Globus pallidus (tissue), 1 donor: ENCODE measurements around the gene SLC1A7.

ENCODE experiments used
- DNase-seq: peaks from one replicate; pipeline ENCODE4 v3.0.0-alpha.2; 2015; ENCODE audit warnings: low spot score

Gene SLC1A7

DNA sequence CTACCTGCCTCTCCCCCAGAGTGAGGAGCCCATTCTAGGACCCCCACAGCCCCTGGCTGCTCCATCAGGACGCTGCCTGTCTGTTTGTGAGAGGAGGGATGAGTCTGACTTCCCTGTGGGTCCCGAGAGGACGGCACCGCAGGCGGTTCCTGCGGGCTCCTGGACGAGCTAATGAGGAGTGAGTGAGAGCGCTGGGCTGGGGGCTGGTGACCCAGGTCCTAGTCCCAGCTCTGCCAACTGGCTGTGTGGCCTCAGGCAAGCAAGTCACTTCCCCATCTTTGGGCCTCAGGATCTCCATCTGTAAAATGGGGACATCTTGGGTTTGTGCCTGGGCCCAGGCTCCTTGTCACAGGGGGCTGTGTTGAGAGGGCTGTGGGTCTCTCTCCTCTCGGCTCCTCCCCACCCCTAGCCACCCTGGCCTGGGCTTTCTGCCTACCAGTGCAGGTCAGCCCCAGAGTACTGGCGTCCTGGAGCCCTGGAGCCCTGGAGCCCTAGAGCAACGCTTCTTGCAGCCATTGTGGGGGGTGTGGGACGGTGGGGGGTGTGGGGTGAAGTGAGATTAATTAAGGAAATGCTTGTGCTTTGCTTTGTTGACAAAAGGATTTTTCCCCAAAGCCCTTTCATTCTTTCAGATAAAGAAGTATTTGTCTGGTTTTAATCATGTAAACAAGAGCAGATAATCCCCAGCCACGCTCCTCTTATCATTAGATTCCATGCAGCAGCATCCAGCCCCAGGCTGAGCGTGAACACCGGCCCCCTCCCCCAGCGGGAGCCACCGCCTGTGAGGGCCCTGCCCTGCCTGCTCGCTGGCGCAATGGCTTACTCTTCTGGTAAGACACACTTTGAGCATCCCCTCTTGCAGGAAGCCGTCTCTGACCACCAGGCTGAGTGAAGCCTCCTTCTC, 26.8 kb downstream of the SLC1A7 start:
- DNase-seq, result no peak

DNA sequence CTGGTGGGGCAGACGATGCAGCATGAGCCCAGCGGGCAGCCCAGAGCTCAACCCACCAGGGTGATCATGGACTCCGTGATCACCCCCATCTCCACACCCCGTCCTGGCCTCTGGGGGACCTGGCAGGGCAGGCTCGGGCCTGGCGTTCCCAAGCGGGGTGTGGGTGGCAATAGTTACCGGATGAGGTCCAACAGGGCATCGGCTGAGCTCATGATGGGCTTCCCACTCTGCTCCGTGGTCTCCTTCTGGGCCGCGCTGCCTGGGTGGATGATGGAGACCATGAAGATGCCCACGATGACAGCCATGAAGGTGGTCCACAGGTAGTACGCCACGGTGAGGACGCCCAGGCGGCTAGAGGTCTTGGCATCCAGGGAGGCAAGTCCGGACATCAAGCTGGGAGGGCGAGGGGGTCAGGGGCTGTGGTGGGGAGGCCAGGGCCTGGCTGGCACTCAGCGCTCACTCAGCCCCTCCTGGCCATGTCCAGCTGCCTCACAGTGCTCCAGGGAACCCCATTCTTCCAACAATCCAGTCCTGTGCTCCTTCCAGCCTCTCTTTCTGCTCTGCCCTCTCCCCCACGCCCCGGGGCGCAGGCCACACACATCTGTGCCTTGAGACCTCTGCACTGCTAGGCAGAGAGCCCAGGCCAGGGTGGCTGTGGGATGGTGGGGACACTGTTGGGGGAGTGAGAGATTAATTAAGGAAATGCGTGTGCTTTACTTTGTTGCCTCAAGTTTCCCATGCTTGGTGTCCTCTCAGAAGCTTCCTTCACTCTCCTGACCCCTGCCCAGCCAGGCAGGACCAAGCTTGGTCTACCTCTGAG, 27.6 kb downstream of the SLC1A7 start:
- DNase-seq, result no peak

DNA sequence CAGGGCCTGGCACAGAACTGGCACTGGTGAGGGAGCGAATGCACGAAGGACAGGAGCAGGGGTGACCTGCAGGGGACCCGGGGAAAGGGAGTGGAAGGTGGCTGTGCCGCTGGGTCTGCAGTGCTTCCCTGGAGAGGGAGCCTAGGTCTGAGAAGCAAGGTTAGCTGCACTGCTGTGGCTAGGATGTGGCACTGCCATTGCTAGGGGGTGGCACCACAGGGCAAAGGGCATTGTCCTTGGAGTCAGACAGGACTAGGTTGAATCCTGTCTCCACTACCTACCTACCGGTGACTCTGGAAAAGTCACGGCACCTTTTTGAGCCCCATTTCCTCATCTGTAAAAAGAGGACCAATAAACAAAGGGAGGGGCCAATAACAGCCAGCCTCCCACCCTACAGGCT, 28.3 kb downstream of the SLC1A7 start:
- DNase-seq, result no peak

DNA sequence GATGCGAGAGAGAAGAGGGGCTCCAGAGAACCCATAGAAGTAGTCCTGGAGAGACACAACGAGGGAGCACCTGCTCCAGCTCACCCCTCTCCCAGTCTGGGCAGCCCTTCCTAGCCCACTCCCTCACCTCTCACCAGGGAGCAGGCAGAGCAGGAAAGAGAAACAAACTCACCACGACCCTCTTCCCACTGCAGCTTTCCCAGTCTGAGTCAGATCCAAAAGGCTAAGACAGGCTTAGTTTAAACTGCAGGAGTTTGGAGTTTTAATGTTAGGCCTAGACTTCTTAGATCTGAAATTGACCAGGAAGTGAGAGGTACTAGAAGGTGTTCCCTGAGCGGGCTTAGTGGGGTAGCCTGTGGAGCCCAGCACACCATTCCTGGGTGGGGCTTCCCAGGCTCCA, 29.6 kb downstream of the SLC1A7 start:
- DNase-seq, result no peak

DNA sequence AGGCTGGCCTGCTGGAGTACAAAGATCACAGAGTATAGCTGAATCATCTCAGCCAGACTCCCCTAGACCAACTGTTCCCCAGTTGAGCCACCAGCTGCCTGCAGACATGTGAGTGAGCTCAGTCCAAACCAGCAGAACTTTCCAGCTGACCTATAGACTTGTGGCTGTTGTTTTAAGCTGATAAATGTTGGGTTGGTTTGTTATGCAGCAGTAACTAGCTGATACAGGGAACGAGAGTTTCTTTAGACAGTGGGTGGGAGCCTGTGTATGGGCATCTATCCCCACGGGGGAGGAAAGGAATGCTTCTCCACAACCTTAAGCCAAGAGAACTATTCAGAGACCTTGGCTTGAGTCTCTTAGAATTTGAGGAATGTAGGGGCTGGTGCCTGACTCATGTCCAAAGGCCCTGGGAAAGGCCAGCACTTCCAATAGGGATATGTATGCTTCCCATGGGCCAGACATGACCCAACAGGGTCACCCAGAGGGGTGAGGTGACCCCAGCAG, 30.1 kb downstream of the SLC1A7 start:
- no peak for DNase-seq

DNA sequence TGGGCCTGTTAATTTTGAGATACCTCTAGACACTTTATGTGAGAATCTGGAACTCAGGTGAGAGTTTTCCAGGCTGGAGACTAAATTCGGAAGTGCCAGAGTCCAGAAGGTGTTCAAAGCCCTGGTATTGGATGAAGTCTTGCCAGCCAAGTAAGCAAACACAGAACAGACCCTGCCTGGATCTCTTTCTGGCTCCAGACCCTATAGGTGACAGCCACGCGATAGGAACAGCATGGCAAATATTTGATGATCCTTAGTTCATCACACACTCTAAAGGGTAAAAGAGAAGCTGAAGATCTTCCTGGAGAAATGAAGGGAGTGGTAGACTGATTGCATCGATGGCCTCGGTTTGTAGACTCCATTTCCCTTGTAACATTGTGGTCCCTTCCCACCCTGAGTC, 30.7 kb downstream of the SLC1A7 start:
- DNase-seq, result no peak

DNA sequence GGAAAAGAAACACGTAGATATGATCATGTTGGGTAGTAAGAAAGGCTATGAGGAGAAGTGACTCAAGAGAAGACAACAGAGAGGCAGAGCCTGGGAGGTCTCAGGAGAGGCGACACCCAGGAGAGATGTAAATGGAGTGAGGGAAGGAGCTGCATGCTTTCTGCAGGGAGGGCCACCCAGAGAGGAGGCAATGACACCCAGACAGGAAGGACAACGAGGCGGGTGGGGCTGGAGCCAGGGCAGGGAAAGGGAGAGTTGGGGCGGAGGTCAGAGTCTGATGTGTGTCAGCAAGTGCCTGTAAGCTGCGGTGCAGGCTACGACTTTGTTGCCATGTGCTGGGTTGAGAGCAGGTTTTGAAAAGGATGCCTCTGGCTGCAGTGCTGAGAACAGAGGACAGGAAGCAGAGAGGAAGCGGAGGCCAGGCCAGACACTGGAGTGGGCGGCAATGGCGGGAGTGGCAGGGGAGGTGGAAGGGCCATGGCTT, 31.3 kb downstream of the SLC1A7 start:
- no peak for DNase-seq

DNA sequence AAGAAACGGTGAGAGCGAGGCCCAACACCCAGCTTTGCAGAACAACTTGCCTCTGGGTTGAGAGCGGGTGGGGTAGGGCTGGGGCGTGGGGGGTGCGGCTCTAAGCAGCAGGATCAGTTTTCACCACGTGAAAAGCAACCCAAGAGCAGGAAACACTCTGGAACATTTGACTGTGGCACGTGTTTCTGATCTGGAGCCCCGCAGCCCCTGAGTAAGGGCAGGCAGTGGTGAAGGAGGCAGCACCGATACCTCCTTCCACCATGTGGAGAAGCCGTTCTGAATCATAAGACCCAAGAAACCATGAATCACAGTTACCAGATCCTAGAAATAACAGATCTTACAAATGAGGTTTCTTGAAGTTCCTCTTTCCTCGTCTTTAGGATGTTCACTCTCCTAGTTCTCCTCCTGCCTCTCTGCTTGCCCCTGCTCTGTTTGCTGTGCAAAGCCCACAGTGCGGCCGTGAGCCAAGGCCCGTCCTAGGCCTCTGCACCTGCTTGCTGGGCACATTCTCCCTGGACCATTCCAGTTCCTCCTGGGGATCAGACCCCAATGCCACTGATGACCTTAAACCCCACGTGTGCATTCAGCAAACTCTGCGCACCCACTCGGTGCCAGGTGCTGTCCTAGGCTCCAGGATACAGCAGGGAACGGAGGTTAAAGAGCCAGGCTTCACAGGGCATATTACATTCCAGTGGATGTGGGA, 31.9 kb downstream of the SLC1A7 start:
- DNase-seq, result no peak

DNA sequence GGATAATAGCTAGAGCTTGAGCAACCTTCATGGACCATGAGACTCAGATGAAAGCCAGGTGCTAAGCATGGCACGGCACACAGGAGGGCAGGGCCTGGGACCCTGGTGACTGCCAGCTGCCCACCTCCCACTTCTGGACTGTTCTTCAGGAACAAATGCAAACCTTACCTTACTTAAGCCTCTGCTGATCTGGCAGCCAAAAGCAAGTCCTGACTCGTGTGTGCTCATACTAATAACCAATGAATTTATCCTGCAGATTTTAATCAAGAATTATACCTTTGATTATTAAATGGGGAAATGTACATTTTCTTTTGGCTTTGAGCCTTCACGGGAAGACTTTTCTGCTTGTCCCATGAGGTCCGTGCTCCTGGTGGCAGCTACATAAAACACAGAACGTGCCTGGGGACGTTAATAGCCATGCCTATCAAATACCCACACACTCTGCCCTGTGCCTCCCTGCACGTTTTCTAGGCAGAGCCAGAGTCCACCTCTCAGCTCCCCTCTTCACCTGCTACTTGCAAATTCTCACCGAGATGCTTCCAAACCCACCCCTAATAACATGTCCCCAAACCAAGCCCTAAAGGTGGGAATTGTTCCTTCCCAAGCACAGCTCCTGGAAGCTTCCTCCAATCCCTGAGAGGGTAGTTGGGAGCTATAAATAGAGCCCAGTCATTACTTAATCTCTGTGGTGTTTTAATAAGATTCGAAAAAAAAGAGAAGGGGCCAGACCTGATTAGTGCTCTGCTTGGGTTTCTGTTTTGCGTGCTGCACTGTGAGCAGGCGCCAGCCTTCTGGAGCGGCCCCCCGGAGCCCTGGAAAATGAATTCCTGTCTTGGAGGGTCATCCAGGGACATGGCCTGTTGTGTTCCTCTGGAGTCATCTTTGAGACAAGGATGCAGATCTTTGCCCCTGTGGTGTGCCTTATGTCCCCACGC, 33.5 kb downstream of the SLC1A7 start:
- DNase-seq, result no peak

DNA sequence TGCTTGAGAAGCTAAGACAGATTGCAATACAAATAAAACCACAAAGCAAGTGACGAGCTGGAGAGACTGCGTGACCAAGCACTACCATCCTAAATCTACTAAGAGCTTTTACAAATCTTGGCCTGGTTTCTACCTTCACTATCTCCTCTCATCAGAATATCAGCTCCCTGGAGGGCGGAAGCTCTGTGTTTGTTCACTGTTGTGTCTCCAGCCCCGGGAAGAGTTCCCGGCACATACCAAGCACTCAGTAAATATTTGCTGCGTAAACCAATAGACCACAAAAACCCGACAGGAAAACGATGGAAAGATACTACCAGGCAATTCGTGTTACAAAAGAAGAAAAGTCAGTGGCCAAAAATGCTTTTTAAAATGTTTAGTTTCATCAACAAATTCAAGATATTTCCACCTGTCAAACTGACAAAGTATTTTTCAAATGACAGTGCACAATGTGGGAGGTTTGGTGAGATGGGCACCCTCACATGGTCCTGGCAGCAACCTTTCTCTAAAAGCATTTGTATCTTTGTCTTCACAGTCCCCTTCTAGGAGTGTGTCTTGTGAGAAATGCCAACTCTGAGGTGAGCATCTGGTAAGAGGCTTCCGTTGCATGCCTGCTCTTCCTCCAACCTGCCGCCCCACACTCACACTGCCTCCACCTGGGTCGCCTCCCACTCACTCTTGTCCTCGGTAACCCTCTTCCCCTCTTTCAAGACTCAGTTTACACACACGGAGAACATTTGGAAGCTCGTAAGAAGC, 34.7 kb downstream of the SLC1A7 start:
- DNase-seq, result no peak

DNA sequence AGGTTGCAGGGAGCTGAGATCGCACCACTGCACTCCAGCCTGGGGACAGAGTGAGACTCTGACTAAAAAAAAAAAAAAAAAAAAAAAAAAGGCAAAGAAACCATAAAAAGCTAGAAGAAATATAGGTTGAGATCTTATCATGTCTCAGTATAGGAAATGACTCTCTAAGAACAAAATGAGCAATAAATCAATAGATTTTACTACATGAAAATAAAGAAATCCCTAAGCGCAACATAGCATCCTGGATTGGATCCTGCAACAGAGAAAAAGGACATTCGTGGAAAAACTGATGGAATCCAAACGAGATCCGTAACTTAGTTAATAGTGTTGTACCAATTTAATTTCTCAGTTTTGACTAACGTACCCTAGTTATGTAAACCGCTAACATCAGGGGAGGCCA, 35.3 kb downstream of the SLC1A7 start:
- no peak for DNase-seq

DNA sequence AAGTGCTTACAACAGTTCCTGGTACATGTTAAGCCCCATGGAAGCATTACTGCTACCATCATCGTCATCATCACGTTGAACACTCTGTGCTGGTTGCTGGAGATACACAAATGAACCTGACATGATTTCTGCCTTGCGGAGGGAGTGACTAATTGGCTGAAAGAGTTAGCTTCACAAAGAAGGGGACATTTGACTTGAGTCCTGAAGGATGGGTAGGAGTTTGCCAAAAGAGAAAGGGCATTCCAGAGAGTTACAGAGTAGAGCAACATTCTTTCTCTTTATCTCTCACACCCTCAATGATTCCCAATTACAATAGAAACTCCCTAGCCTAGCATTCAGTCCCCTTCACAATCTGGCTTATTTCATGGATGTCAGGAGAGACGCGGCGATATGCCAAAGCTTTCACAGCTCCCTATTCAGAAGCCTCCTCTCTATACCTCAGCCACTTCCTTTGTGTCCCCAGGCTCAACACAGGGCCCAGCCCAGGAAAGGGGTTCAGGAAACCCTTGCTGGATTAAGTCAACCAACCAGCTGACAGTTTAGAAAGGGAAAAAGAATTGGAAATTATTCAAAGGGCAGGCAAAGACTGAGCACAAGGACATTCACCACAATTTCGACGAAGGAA, 38.0 kb downstream of the SLC1A7 start:
- no peak for DNase-seq

DNA sequence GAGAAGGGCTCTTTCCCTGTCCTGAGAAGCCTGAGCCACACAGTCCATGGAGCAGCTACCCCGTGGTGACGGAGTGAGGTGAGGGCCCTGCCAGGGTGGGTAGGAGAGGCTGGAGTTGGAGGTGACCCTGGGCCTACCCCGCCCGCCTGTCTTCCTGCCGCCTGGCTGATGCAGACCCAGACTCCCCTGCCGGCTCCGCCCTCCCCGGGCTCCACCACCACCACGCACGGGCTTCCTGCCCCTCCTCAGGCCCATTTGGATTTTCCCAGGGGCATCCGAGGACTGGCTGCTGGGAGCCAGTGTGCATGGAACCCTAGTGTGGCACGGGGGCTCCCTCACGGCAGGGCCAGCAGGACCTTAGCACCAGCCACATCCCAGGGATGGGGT, 47.9 kb downstream of the SLC1A7 start:
- DNase-seq, result no peak

DNA sequence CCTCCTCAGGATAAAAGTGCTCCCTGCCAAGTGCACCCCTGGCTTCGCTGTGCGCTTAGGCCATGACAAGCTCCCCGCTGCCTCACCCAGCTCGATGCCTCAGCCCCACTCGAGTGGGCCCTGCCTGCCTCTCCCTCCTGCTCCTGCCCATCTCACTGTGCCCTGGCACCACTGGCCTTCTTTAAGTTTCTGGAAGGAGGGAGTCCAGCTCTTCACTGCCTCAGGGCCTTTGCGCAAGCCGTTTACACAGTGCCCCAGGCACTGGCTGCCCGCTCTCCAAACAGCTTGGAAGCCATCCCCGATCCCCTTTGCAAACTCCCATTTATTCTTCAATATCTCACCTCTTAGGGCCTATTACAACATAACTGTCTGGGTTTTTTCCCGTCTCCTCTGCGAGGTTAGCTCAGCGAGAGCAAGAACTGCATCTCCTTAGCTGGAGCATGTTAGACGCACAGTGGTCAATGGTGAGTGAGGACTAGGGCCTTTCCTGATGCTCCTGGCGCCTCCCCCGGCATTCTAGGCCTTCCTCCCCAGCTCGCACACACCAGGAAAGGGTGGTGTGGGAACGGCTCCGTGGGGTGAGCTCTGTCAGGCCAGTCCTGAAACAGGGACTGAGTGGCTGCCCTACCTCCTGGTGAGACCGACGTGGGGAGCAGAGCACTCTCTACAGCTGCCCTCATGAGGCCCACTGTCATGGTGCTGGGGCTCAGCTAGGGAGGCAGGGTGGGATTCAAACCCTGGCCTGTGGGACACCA, 48.5 kb downstream of the SLC1A7 start:
- no peak for DNase-seq

DNA sequence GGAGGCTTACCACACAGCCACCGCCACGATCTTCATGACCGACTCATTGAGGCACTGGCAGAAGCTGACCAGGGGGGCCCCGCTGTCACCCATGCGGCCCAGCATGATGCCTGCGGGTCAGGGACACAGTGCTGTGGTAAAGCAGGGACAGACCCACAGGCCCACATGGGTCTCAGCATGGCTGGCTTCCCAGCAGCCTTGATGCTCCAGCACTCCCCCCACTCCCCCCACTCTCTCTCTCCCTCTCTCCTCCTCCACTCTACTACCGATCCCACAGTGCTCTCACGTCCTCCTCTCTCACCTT, 49.0 kb downstream of the SLC1A7 start:
- no peak for DNase-seq

DNA sequence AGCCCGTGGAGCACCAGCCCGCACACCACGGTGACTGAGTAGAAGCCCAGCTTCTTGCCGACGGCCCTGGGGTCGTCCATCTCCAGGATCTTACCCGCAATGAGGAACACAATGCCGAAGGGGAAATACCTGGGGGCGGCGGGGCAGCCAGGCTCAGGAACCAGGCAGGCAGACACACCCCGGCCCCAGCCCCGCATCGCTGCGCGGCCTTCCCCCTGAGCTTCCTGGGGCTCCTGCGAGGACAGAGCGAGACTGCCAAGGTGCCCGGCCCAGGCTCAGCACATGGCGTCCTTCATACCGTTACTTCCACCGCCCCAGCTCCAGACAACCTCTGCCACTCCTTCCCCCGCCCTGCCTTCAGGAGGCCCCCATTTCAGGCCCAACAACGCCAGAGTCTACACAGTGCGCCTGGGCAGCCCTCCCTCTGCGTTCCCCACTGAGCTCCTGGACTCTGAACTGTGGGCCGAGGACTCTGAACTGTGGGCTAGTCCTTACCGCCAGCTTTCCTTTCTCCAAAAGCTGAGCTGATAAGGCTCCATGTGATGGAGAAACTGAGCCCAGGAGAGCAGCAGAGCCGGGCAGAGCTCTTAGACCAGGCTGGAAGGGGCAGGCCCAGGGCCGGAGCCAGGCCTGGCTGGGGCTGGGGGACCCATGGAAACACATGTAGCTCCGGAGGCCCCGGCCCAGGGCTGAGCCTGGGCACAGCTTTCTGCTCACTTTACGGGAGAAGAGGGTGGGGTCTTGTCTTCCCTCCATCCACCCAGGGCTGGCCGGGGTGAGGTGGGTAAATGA, 49.6 kb downstream of the SLC1A7 start:
- DNase-seq, result no peak

DNA sequence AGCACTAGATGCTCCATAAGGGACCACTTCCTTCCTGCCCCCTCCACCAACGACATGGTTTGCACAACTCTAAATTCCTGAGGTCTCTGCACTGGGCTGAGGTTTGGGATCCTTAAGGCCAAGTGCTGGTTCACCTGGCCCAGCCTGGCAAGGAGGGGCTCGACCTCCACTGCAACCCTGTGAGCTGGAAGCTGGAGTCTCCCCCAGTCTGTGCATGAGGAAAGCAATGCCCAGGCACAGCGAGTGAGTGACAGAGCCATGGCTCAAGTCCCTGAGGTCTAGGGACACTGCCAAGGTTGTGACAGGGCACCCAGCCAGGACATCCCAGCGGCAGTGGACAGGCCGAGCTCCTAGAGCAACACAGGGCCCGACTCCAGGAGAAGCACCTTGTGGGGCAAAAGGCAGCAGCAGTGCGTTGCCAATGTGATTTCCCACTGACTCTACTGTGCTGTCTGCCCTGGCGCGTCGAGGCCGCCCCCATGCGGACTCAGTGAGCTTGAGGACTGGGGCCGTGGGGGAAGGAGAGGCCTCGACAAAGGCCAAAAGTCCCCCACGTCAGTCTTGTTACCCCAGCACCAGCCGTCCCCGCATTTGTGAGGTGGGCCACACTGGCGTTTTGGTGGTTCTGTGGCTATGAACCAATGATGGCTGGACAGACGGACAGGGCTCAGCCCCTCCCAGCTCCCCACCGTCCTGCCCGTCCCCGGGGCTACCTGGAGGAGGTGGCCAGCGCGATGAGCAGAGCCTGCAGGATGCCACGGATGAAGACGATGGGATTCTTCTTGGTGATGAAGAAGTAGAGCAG, 50.4 kb downstream of the SLC1A7 start:
- peak; percentile 11 for DNase-seq
